Colonic mucosa (tissue), 4 donors: ENCODE results near the gene TAF6L. TPM values are rescaled to one million over a fixed set of nuclear protein-coding genes. Genes with fewer than 3 reads are reported as not detected.

Source experiments
- DNase-seq: peaks from one replicate; pipeline ENCODE4 v3.0.0-alpha.2; 2020
- H3K27ac ChIP-seq: fragments of 200-600 bp; one replicate; pipeline ENCODE4 v1.8.0; 2021
- H3K27me3 ChIP-seq: fragments of 200-600 bp; one replicate; pipeline ENCODE4 v1.8.0; 2021
- H3K36me3 ChIP-seq: fragments of 200-600 bp; one replicate; pipeline ENCODE4 v1.8.0; 2021
- H3K4me1 ChIP-seq: fragments of 200-600 bp; one replicate; pipeline ENCODE4 v1.8.0; 2021; ENCODE audit warnings: mild to moderate bottlenecking
- H3K4me3 ChIP-seq: fragments of 200-600 bp; one replicate; pipeline ENCODE4 v1.8.0; 2021
- H3K9ac ChIP-seq, 2 donors: one replicate each; pipeline ENCODE4 v1.7.0; 2013; ENCODE audit warnings: control low read depth in 2 of 2, low read depth in 2 of 2, low read length in 2 of 2
- H3K9me3 ChIP-seq: fragments of 200-600 bp; one replicate; pipeline ENCODE4 v1.8.0; 2021
- CTCF ChIP-seq: fragments of 200-600 bp; IDR thresholded peaks from one replicate; pipeline ENCODE4 v1.8.0; 2022; ENCODE audit warnings: antibody characterized with exemption, mild to moderate bottlenecking
- intact Hi-C: fragments of 100-400 bp; cut with DNase I; formaldehyde crosslinking; loops from one replicate; pipeline ENCODE4 v1.14.1; 2022
- microRNA-seq: library from miRNA; unstranded; fragments of <30 nt; microRNA quantifications from one replicate; pipeline ENCODE4, GENCODE V29; 2019
- total RNA-seq, 2 donors: library from RNA; stranded (reverse); fragmentation: NEBNext Ultra II Directional in 1 of 2; extraction: Animal tissue kit (Norgen Biotek cat#: 25700) in 1 of 2; gene quantifications; one replicate each; pipeline ENCODE4 v1.2.1, GENCODE V29; 2021
- donor health status: healthy.
- donor health status: DM: no; HTN: no; CAD: no.
- donor health status: DM: no; HTN: no; CAD: no.

Gene TAF6L
- total RNA-seq, 2 donors from 2014 or later: 15.3 to 26.6 TPM

GRCh38 chr11:62831520-62832335, 60.5 kb downstream of the TAF6L start, which contains the start of gene STX5:
TSS of gene STX5 (minus strand) at chr11:62832051. CDS start at chr11:62831243, 808 bp downstream.
- no peaks in the 10 kb centered on the region for H3K27me3 ChIP-seq
- H3K9ac ChIP-seq: peak within 1 kb of the TSS; percentile 93 to 97
- peaks cover 5% of the 10 kb centered on the region for H3K4me1 ChIP-seq
- intact Hi-C loops: no loop called here
- H3K36me3 ChIP-seq: no peaks in the 10 kb centered on the region
- H3K9me3 ChIP-seq: no peaks in the 10 kb centered on the region
- H3K4me3 ChIP-seq: peak within 1 kb of the TSS; percentile 89
- peak; percentile 100 for DNase-seq
- no peak for TF ChIP-seq CTCF
- H3K27ac ChIP-seq: peak within 1 kb of the TSS; percentile 86

GRCh38 chr11:62832336-62833234, 61.4 kb downstream of the TAF6L start, which contains the start of gene TEX54:
TSS of gene TEX54 (minus strand) at chr11:62832841.
- peak within 1 kb of the TSS; percentile 86 for H3K27ac ChIP-seq
- intact Hi-C loops: no loop called here
- TF ChIP-seq CTCF: no peak
- H3K27me3 ChIP-seq: no peaks in the 10 kb centered on the region
- H3K4me3 ChIP-seq: peak within 1 kb of the TSS; percentile 89
- H3K36me3 ChIP-seq: no peaks in the 10 kb centered on the region
- H3K4me1 ChIP-seq: peaks cover 5% of the 10 kb centered on the region
- peak; percentile 42 for DNase-seq
- H3K9me3 ChIP-seq: no peaks in the 10 kb centered on the region
- H3K9ac ChIP-seq: peak within 1 kb of the TSS; percentile 93 to 97

GRCh38 chr11:62835336-62835735, 64.1 kb downstream of the TAF6L start:
- no peak overlapping the region for H3K9ac ChIP-seq
- intact Hi-C loops: no loop called here
- TF ChIP-seq CTCF: no peak
- no peaks in the 10 kb centered on the region for H3K36me3 ChIP-seq
- no peak for DNase-seq
- H3K4me1 ChIP-seq: peaks cover 4% of the 10 kb centered on the region
- H3K27me3 ChIP-seq: no peaks in the 10 kb centered on the region
- no peak overlapping the region for H3K4me3 ChIP-seq
- no peaks in the 10 kb centered on the region for H3K9me3 ChIP-seq
- H3K27ac ChIP-seq: no peak overlapping the region

Small RNA genes lying within 50 kb of the gene (microRNA-seq; reads per million reads assigned to microRNA genes)
- gene MIR6514 (3.9 reads per million), gene MIR6748 (not detected)

Other genes with a start within 250 kb of the TAF6L start
- gene AHNAK, start 224.6 kb upstream of the TAF6L start, total RNA-seq: 100 to 1,000 TPM; 458 to 631 TPM
- gene EEF1G, start 197.5 kb upstream of the TAF6L start, total RNA-seq: 1,000 to 10,000 TPM; 1,328 to 1,358 TPM
- gene TUT1, start 179.9 kb upstream of the TAF6L start, total RNA-seq: 10 to 100 TPM; 11.1 to 26.2 TPM
- 100 to 1,000 TPM in 1 of 2 donors, 10 to 100 TPM in 1; 91.0 to 133 TPM for gene MTA2, start 169.5 kb upstream of the TAF6L start, total RNA-seq
- gene EML3, start 158.6 kb upstream of the TAF6L start, total RNA-seq: 10 to 100 TPM; 37.5 to 58.7 TPM
- gene ROM1, start 158.1 kb upstream of the TAF6L start, total RNA-seq: 1 to 10 TPM; 3.2 to 3.6 TPM
- gene B3GAT3, start 149.4 kb upstream of the TAF6L start, total RNA-seq: 10 to 100 TPM; 21.8 to 37.7 TPM
- 100 to 1,000 TPM; 252 to 303 TPM for gene GANAB, start 124.8 kb upstream of the TAF6L start, total RNA-seq
- 10 to 100 TPM; 19.1 to 27.7 TPM for gene INTS5, start 118.1 kb upstream of the TAF6L start, total RNA-seq
- gene C11orf98, start 106.2 kb upstream of the TAF6L start, total RNA-seq: 100 to 1,000 TPM in 1 of 2 donors, 10 to 100 TPM in 1; 57.9 to 105 TPM
- 10 to 100 TPM in 1 of 2 donors, 1 to 10 TPM in 1; 9.4 to 27.0 TPM for gene CSKMT, start 106.1 kb upstream of the TAF6L start, total RNA-seq
- 10 to 100 TPM; 13.9 to 23.2 TPM for gene UQCC3, start 99.7 kb upstream of the TAF6L start, total RNA-seq
- 10 to 100 TPM in 1 of 2 donors, 1 to 10 TPM in 1; 7.1 to 12.3 TPM for gene LBHD1, start 99.1 kb upstream of the TAF6L start, total RNA-seq
- 10 to 100 TPM; 74.8 to 87.8 TPM for gene UBXN1, start 92.3 kb upstream of the TAF6L start, total RNA-seq
- gene LRRN4CL, start 81.9 kb upstream of the TAF6L start, total RNA-seq: 1 to 10 TPM in 1 of 2 donors, under 1 TPM in 1; 0.82 to 3.3 TPM
- 10 to 100 TPM; 36.5 to 65.5 TPM for gene BSCL2, start 64.0 kb upstream of the TAF6L start, total RNA-seq
- under 1 TPM in 1 of 2 donors, not detected in 1; 0.56 TPM for gene GNG3, start 63.7 kb upstream of the TAF6L start, total RNA-seq
- 10 to 100 TPM; 50.5 to 59.3 TPM for gene HNRNPUL2, start 43.9 kb upstream of the TAF6L start, total RNA-seq
- 10 to 100 TPM; 34.2 to 39.8 TPM for gene TTC9C, start 42.9 kb upstream of the TAF6L start, total RNA-seq
- gene ZBTB3, start 17.2 kb upstream of the TAF6L start, total RNA-seq: 10 to 100 TPM; 10.8 to 18.7 TPM
- 10 to 100 TPM; 40.3 to 54.5 TPM for gene POLR2G, start 9.8 kb upstream of the TAF6L start, total RNA-seq
- 10 to 100 TPM; 46.7 to 54.5 TPM for gene TMEM179B, start 16.0 kb downstream of the TAF6L start, total RNA-seq
- gene TMEM223, start 20.6 kb downstream of the TAF6L start, total RNA-seq: 10 to 100 TPM; 15.8 to 26.0 TPM
- gene NXF1, start 34.0 kb downstream of the TAF6L start, total RNA-seq: 10 to 100 TPM; 39.2 to 50.9 TPM
- 10 to 100 TPM; 38.0 to 43.3 TPM for gene STX5, start 60.7 kb downstream of the TAF6L start, total RNA-seq
- gene TEX54, start 61.4 kb downstream of the TAF6L start, total RNA-seq: not detected
- gene WDR74, start 68.2 kb downstream of the TAF6L start, total RNA-seq: 10 to 100 TPM; 27.4 to 43.3 TPM
- gene SLC3A2, start 109.5 kb downstream of the TAF6L start, total RNA-seq: 100 to 1,000 TPM in 1 of 2 donors, 10 to 100 TPM in 1; 70.4 to 116 TPM
- gene CHRM1, start 150.0 kb downstream of the TAF6L start, total RNA-seq: 1 to 10 TPM; 1.2 to 1.8 TPM
- not detected for gene SLC22A6, start 213.6 kb downstream of the TAF6L start, total RNA-seq
- gene SLC22A8, start 244.4 kb downstream of the TAF6L start, total RNA-seq: not detected